Epithelial cell of esophagus (primary cell): ENCODE measurements around the gene SAFB.

ENCODE experiments used
- DNase-seq: peaks from one replicate; pipeline ENCODE4 v3.0.0; 2010; ENCODE audit warnings: low read depth
- H3K4me3 ChIP-seq: 2 replicates; pipeline ENCODE4 v1.5.1; 2011; ENCODE audit warnings: mild to moderate bottlenecking, low read length, control low read depth
- CTCF ChIP-seq: IDR thresholded peaks from 2 replicates; pipeline ENCODE4 v1.5.1; 2011; ENCODE audit warnings: low read depth, mild to moderate bottlenecking, low read length, control low read depth, inconsistent platforms; ENCODE audit not compliant: insufficient read depth; ENCODE audit errors: missing control alignments

Gene SAFB

GRCh38 chr19:5590151-5590864 is 32.6 kb upstream of the SAFB start:
- no peak overlapping the region for H3K4me3 ChIP-seq
- no peak for TF ChIP-seq CTCF
- DNase-seq: no peak

DNA sequence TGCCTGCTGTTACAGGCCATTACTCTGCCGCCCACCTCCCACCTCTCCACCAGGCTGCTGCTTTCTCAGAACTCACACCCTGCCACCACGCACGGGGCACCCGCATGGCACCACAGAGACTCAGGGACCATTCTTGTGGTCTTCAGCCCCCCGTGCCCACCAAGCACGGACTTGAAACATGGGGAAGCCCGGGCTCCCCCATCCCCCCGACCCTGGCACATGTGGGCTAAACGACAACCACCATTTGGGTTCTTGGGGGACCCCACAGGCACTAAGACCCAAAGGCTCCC is 32.1 kb upstream of the SAFB start:
- no peak for DNase-seq
- no peak for TF ChIP-seq CTCF
- no peak overlapping the region for H3K4me3 ChIP-seq

GRCh38 chr19:5591476-5591875 is 31.4 kb upstream of the SAFB start:
- no peak overlapping the region for H3K4me3 ChIP-seq
- DNase-seq: no peak
- no peak for TF ChIP-seq CTCF

- H3K4me3 ChIP-seq: no peak overlapping the region
- no peak for TF ChIP-seq CTCF
- no peak for DNase-seq
Observed at GRCh38 chr19:5592531-5593342, 30.1 kb upstream of the SAFB start.

DNA sequence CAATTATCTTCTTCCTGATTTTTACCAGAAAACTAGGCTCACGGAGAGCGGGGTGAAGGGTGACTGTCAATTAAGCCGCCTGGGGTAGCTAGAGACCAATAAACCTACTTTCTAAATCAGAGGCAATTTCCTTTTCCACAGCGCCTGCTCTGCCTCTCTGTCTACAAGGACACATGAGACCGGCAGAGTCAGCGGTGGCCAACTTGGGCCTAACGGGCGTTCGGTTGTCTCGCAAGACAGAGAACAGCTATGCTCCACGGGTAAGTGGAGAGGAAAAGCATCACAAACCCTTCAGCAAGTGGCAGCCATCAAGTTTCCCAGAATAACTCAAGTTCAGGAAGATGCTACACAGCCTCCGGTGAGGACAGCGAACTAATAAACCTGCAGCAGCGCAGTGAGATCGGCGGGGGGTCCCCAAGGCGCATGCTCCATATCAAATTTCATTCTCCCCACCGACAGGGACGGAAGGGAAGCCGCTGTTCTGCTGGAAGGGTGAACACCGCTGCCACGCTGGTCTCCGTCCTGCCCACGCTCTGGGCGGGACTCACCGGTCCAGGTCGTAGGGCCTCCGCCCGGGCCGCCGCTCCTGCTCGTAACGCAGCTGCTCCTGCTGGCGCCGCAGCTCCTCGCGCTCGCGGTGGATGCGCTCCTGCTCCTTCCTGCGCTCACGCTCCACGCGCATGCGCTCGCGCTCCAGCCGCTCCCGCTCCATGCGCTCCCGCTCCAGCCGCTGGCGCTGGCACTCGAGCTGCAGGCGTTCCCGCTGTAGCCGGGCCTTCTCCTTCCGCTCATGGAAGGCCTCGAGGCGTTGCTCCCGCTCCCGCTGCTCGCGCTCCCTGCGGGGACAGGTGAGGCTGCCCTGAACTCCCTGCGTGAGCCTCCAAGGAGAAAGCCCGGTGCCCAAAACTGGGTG is 29.3 kb upstream of the SAFB start:
- DNase-seq: no peak
- H3K4me3 ChIP-seq: no peak overlapping the region
- no peak for TF ChIP-seq CTCF

DNA sequence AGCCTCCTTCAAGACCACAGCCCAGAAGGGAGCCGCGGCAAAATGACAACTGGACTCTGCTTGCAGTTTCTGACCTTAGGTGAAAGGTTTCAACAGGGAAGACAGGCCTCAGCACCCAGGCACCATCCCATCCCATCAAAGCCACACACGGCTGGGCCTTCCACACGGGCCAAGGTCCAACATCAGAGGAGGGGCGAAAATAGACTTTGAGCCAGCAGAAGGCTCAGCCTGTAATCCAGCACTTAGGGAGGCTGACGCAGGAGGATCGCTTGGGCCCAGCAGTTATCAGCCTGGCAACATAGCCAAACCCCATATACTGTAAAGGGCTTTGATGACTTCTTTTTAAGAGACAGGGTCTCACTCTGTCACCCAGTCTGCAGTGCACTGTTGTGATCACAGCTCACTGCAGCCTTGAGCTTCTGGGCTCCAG is 28.3 kb upstream of the SAFB start:
- TF ChIP-seq CTCF: no peak
- H3K4me3 ChIP-seq: no peak overlapping the region
- DNase-seq: no peak
